Measurements from ENCODE around the gene USP17L22.
"Not testable (repeated sequence)": the region's sequence is repeated elsewhere in the genome, so short reads cannot be mapped to it uniquely, and the experiment has no call there.

DNA sequence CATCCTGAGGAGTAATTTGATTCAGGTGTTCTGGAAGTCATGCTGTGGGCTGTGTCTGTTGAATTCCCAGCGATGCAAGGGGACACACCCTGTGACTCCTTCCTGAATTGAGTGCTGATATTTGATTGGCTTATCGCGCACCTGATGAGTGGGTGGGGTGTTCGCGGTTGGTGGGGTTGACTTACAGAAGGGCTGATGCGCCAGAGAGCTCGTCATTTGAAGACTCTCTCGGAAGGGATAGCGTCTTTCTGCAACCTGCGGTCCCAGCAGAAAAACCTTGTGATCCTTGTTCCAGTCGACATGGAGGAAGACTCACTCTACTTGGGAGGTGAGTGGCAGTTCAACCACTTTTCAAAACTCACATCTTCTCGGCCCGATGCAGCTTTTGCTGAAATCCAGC, 14.3 kb upstream of the USP17L22 start, which contains the start of gene USP17L19:
- TF ChIP-seq POLR2A, EP300, POLR2AphosphoS5 (IDR thresholded peaks at IDR 0.05): not testable (repeated sequence)
- TF ChIP-seq, protein P1, sequence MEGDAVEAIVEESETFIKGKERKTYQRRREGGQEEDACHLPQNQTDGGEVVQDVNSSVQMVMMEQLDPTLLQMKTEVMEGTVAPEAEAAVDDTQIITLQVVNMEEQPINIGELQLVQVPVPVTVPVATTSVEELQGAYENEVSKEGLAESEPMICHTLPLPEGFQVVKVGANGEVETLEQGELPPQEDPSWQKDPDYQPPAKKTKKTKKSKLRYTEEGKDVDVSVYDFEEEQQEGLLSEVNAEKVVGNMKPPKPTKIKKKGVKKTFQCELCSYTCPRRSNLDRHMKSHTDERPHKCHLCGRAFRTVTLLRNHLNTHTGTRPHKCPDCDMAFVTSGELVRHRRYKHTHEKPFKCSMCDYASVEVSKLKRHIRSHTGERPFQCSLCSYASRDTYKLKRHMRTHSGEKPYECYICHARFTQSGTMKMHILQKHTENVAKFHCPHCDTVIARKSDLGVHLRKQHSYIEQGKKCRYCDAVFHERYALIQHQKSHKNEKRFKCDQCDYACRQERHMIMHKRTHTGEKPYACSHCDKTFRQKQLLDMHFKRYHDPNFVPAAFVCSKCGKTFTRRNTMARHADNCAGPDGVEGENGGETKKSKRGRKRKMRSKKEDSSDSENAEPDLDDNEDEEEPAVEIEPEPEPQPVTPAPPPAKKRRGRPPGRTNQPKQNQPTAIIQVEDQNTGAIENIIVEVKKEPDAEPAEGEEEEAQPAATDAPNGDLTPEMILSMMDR (IDR thresholded peaks at IDR 0.05), result not testable (repeated sequence)
